UCSD-AML1 (cell line): ENCODE measurements around the gene LANCL3.
A peak's percentile ranks its signal among the peaks of the same experiment; 100 is the strongest.
"Not testable (repeated sequence)": the region's sequence is repeated elsewhere in the genome, so short reads cannot be mapped to it uniquely, and the experiment has no call there.

ENCODE experiments used
- DNase-seq: peaks from one replicate; lab custom pipeline; 2025; ENCODE audit not compliant: unreplicated experiment; lab: John Stamatoyannopoulos, UW

LANCL3 gene

DNA sequence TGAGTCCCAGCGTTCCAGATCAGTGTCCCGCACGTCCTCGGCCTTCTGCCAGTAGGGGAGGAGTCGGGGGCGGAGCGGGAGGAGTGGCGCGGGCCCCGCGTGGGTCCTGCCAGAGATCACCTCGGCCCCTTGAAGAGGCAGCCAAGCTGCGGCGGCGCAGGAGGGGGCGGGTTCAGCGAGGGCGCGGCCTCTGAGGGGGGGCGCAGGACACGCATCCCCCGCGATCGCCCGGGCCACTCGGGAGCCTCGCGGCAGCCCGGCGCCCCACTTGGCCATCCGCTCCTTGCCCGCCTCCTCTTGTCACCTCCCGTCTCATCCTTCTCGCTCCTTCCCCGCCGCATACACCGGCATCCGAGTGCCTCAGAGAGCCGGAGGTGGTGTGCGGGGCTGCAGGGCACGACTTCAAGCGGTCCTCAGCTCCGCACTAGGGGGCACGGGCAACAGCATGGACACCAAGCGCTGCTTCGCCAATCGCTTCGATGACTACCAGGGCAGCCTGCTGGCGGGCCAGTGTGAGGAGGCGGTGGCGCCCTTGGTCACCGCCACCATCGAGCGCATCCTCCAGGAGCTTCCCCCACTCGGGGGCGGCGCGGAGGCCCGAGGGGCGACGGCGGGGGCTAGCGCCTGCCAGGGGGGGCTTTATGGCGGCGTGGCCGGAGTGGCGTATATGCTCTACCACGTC is at the start of gene LANCL3:
Gene LANCL3, plus strand, starts transcription at position 236 of the 682 bp plus-strand sequence. Its CDS starts 210 bp downstream, at position 446.
- DNase-seq = not testable (repeated sequence)

- not testable (repeated sequence) for DNase-seq
Measured at GRCh38 chrX:37523673-37524072, 47.8 kb upstream of the LANCL3 start.

DNA sequence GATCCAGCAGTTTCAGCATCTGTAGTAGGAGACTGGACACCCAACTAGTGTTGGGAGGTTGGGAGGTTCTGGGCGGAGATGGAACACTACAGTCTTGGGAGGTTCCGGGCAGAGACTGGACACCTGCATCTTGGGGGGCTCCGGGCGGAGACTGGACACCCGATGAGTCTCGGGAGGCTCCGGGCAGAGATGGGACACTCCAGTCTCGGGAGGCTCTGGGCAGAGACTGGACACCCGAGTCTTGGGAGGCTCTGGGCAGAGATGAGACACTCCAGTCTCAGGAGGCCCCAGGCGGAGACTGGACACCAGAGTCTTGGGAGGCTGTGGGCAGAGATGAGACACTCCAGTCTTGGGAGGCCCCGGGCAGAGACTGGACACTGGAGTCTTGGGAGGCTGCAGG is 29.5 kb upstream of the LANCL3 start:
- DNase-seq = no peak

- no peak for DNase-seq
Measured at GRCh38 chrX:37542791-37543190, 28.7 kb upstream of the LANCL3 start.

DNA sequence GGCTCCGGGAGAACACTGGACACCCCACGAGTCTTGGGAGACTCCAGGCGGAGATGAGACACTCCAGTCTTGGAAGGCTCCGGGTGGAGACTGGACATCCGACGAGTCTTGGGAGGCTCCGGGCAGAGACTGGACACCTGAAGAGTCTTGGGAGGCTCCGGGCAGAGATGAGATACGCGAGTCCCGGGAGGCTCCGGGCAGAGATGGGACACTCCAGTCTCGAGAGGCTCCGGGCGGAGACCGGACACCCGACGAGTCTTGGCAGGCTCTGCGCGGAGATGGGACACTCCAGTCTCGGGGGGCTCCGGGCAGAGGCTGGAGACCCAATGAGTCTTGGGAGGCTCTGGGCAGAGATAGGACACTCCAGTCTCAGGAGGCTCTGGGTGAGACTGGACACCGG is 28.1 kb upstream of the LANCL3 start:
- no peak for DNase-seq

DNA sequence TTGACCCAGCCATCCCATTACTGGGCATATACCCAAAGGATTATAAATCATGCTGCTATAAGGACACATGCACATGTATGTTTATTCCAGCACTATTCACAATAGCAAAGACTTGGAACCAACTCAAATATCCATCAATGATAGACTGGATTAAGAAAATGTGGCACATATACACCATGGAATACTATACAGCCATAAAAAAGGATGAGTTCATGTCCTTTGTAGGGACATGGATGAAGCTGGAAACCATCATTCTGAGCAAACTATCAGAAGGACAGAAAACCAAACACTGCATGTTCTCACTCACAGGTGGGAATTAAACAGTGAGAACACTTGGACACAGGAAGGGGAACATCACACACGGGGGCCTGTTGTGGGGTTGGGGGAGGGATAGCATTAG is 26.9 kb upstream of the LANCL3 start:
- DNase-seq = not testable (repeated sequence)

GRCh38 chrX:37545066-37545465 is 26.4 kb upstream of the LANCL3 start:
- no peak for DNase-seq

DNA sequence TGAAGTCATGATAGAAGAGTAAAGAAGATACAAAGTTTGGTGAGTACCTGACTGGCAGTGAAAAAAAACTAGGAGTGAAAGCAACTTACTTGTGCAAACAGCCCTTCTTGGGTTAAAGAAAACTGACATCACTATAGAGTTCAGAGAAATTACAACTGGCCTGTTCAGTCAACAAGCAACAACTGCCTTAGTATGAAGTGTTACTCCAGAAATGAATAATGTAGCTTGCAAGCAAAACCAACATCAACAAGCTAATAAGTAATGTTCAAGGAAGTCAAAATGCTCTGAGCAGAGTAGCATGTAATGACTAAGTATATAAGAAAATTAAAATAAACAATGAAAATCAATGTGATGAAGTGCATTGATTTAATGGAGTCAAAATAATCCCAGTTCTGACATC is 21.8 kb upstream of the LANCL3 start:
- DNase-seq = not testable (repeated sequence)

- no peak for DNase-seq
Measured at GRCh38 chrX:37553476-37553875, 18.0 kb upstream of the LANCL3 start.

- DNase-seq = not testable (repeated sequence)
Measured at GRCh38 chrX:37565254-37565653, 6.2 kb upstream of the LANCL3 start.

GRCh38 chrX:37570349-37570748 is 1.1 kb upstream of the LANCL3 start:
- DNase-seq = not testable (repeated sequence)

DNA sequence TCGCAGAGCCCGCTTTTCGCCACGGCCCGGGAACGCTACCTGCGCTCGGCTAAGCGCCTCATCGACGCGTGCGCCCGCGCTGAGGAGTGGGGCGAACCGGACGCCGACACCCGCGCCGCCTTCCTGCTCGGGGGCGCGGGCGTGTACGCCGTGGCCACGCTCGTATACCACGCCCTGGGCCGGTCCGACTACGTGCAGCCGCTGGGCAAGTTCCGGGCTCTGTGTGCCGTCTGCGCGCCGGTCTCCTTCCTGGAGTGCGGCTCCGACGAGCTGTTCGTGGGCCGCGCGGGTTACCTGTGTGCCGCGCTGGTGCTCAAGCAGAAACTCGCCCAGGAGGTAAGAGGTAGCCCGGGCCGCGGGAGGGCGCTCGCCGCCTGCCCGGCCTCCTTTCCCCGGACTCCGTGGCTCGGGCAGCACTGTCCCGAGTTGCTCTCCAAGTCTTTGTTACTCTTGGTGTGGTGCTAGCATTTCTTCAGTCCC is 687 bp downstream of the LANCL3 start:
- DNase-seq = peak; percentile 13

- DNase-seq = not testable (repeated sequence)
Measured at GRCh38 chrX:37573121-37573520, 1.7 kb downstream of the LANCL3 start.

DNA sequence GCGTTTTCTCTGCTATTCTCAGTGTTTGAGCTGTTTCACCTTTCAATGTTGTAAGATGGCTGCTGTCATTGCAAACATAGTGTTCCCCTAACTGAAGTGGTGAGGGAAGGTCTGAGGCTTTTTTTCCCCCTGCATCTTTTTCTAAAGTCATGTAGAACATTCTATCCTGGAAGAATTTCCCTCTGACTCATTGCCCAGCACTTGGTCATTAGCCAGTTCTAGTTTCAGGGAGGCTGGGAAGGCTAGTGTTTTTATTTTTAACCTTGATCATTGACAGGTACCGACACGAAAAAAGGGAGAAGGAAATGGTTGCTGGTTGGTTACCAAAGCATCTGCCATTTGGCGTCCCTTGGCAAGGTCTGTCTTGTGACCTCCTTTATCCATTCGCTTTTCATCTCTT is 6.6 kb downstream of the LANCL3 start:
- DNase-seq = no peak

- DNase-seq = no peak
Measured at GRCh38 chrX:37580080-37580479, 8.6 kb downstream of the LANCL3 start.

GRCh38 chrX:37587337-37587736 is 15.9 kb downstream of the LANCL3 start:
- DNase-seq = not testable (repeated sequence)

DNA sequence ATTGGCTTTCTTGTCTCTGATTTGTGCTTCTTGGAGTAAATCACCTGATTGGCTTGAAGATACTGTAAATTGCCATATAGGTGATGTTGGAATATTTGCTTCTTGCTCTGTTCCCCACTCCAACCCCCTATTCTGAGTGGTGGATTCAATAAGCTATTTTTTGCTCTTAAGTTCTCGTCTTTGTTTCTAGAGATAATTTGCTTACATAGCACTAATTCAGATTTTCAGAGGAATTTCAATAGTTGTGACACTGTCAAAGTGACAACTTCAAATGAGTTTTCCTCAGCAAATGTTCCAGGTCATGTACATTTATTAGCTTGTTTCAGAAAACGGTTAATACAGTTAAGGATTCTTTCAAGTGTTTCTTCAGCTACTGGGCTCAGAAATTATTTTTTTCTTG is 18.6 kb downstream of the LANCL3 start:
- no peak for DNase-seq

GRCh38 chrX:37594755-37595382 is 23.4 kb downstream of the LANCL3 start:
- DNase-seq = no peak

DNA sequence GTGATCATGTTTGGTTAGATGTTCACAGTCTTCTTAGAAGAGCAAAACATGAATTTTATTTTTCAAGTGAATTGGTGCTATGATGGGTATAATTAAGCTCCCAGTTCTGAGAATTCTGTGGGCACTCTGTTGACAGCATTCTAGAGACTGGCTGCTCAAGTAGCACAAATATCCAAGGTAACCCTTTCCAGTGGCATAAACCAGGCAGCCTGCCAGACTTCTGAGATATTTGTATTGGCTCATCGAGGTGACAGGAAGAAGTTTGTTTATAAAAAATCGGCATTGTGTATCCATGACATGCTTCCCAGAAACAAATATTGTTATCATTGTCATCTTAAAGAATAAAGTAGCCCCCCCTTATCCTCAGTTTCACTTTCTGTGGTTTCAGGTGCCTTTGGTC is 28.3 kb downstream of the LANCL3 start:
- DNase-seq = no peak

- no peak for DNase-seq
Measured at GRCh38 chrX:37603938-37604409, 32.5 kb downstream of the LANCL3 start.

DNA sequence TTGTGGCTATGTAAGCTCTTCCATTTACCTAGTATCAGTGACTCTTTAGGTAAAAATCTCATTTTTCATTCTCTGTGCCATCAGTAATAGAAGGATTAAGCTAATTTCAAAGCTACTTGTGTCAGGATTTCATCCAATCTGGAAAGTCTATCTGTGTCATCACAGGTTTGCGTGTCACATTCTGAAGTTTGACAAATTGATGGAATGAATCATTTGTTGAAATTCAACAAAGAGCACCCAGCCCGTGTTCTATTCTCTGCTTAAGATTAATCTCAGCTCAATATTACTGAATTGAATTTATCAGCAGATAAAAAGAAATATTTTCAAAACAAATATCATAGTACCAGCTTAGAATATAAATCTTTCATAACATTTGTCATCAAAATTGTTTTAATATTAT is 35.8 kb downstream of the LANCL3 start:
- no peak for DNase-seq

DNA sequence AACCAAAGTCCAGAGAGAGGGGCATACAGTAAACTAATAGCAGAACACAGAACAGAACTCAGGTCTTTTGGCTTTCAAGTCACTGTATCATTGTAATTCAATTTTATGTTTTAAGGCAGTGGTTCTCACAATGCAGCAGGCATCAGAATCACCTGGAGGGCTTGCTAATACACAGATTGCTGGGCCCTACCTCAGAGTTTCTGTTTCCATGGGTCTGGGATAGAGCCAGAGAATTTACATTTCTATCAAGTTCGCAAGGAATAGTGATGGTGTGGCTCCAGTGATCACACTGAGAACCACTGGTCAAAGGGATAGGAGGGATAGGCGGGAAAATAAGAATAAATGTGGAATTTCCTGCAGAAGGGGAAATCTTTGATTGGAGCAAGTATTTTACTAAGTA is 36.7 kb downstream of the LANCL3 start:
- no peak for DNase-seq
